WERI-Rb-1 (cell line): ENCODE measurements around the gene SPTBN5.

Source experiments
- DNase-seq: peaks from one replicate; pipeline ENCODE4 v3.0.0-alpha.2; 2020
- H3K27ac ChIP-seq: fragments of 250-450 bp; sonication (Bioruptor Pico); 2 replicates; pipeline ENCODE4 v1.5.1; 2020; ENCODE audit warnings: mild to moderate bottlenecking, moderate library complexity
- H3K27me3 ChIP-seq: fragments of 250-450 bp; sonication (Bioruptor Pico); 2 replicates; pipeline ENCODE4 v1.5.1; 2021; ENCODE audit warnings: mild to moderate bottlenecking, low read depth, moderate library complexity; ENCODE audit not compliant: insufficient read depth, severe bottlenecking
- H3K36me3 ChIP-seq: fragments of 250-450 bp; sonication (Bioruptor Pico); 2 replicates; pipeline ENCODE4 v1.5.1; 2020; ENCODE audit warnings: mild to moderate bottlenecking, moderate library complexity
- H3K4me3 ChIP-seq: 2 replicates; pipeline ENCODE4 v1.5.1; 2011; ENCODE audit warnings: low read depth, mild to moderate bottlenecking, control low read depth, low read length
- H3K9me3 ChIP-seq: fragments of 250-450 bp; sonication (Bioruptor Pico); 2 replicates; pipeline ENCODE4 v1.5.1; 2021; ENCODE audit warnings: mild to moderate bottlenecking, moderate library complexity; ENCODE audit not compliant: severe bottlenecking
- TF ChIP-seq, protein P1 (sequence below): IDR thresholded peaks from 2 replicates; pipeline ENCODE4 v1.5.1; 2011; ENCODE audit warnings: low read depth, mild to moderate bottlenecking, control low read depth, inconsistent platforms, low read length

The SPTBN5 gene

DNA sequence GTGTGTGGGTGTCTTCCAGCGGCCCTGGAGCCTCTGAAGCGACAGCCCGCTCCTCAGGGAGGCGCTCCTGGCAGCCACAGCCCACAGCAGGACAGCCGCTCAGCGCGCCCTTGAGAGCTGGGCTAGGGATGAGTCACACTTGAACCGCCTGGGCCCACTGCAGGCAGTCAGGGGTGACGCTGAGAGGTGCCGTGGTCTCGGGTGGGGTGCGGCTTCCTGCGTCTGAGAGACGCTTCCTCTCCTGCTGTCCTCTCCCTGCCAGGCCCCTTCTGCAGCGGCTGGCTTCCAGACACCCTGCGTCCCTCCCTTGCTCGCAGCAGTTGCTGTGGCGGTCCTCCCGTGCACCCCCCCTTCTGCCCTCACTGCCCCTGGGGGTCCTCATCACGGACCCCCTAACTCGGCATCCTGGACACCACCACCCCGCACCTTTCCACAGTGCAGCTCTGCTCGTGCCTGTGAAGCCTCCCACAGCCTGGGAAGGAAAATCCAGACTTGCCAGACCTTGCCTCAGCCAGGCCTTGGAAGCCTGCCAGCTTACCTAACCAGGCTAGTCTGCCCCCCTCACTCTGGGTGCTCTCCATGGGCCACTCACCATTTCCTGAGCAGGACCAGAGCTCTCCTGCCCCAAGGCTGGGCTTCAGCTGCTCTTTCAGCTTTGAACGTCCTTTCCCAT lies 1.1 kb upstream of the SPTBN5 start:
- TF ChIP-seq, protein P1, sequence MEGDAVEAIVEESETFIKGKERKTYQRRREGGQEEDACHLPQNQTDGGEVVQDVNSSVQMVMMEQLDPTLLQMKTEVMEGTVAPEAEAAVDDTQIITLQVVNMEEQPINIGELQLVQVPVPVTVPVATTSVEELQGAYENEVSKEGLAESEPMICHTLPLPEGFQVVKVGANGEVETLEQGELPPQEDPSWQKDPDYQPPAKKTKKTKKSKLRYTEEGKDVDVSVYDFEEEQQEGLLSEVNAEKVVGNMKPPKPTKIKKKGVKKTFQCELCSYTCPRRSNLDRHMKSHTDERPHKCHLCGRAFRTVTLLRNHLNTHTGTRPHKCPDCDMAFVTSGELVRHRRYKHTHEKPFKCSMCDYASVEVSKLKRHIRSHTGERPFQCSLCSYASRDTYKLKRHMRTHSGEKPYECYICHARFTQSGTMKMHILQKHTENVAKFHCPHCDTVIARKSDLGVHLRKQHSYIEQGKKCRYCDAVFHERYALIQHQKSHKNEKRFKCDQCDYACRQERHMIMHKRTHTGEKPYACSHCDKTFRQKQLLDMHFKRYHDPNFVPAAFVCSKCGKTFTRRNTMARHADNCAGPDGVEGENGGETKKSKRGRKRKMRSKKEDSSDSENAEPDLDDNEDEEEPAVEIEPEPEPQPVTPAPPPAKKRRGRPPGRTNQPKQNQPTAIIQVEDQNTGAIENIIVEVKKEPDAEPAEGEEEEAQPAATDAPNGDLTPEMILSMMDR = no peak
- no peak overlapping the region for H3K4me3 ChIP-seq
- no peak overlapping the region for H3K27ac ChIP-seq
- H3K9me3 ChIP-seq = no peaks in the 10 kb centered on the region
- H3K36me3 ChIP-seq = no peaks in the 10 kb centered on the region
- DNase-seq = peak; percentile 30
- H3K27me3 ChIP-seq = no peaks in the 10 kb centered on the region

DNA sequence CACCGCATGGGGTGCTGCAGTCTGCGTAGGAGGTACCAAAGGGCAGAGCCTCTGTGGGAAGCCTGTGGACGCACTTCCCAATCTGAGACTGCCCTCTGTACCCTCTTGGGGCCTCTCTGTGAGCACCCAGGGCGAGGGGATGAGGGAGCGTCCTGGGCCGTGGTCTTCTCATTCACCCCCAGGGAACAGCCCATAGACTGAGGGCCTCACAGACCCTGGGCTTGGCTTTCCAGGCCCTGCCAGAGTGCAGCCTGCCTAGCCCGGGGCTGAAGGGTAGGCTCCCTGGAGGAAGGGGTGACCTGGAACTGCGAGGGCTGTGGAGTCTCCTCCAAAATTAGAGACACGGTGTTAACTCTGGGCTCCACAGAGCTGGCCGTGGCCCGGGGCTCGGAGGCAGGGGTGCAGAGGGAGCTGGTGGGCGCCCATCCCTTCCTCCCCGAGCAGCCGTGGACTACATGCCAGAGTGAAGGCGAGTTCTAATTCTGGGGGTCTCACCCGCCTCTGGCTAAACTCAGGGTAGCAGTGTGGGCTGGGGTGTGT lies 468 bp upstream of the SPTBN5 start:
- no peak for DNase-seq
- Histone ChIP-seq H3K27me3 (no peaks in the 10 kb centered on the region), H3K9me3 (no peaks in the 10 kb centered on the region), H3K36me3 (no peaks in the 10 kb centered on the region), H3K4me3 (no peak overlapping the region), H3K27ac (no peak overlapping the region)
- TF ChIP-seq, protein P1 = no peak

DNA sequence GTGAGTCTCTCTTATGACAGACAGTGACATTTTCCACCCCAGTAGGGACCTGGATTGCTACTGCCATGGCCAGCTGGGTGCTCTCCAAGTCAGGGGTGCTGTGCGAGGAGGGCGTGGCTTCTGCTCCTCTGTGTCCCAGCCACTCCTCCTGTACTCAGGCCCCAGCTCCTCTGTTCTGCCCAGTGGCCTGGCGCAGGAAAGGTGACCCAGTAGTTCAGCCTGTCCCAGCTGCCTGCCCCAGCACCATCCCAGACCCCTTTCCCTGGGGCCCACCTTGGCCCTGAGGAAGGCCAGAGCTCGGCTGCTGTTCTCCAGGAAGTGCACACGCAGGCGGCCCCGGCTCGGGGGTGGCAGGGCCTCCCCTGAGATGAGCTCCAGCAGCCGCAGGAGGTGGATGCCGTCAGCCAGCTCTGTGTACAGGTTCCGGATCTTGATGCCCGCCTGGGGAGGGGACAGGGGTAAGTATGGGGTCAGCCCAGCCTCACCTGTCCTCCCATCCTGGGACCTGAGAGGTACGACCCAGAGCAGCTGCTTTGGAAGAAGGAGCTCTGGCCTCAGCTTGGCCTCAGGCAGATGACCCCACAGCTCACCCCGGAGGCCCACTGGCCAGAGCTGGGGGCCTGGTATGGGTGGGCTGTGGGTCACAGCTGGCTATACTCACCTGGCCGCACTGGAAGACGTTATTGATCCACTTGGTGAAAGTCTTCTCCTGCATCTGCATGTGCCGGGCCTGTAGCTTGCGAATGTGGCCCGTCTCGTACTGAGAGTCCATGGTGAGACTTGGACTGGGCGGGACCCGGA lies 1.0 kb downstream of the SPTBN5 start:
- Histone ChIP-seq H3K36me3 (no peaks in the 10 kb centered on the region), H3K4me3 (no peak overlapping the region), H3K9me3 (no peaks in the 10 kb centered on the region), H3K27ac (no peak overlapping the region), H3K27me3 (no peaks in the 10 kb centered on the region)
- TF ChIP-seq, protein P1 = no peak
- no peak for DNase-seq

DNA sequence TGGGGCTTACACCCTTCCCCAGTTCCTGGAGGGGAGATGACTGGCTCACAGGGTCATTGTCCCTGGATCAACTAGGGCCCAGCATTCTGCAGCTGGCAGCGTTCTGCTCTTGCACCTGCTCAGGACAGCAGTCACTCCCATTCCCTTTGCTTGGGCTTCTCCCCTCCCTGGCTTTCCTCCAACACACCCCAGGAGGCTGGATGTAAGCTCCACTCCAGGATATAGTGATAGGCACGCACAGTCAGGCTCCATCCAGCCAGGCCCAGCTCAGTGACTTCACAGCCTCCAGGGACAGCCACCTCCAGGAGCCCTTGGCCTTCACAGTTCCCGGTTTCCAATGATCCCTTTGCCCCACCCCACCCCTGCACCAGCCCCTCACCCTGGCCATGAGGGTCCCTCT lies 1.9 kb downstream of the SPTBN5 start:
- H3K27me3 ChIP-seq = no peaks in the 10 kb centered on the region
- H3K9me3 ChIP-seq = no peaks in the 10 kb centered on the region
- no peak overlapping the region for H3K4me3 ChIP-seq
- no peaks in the 10 kb centered on the region for H3K36me3 ChIP-seq
- no peak overlapping the region for H3K27ac ChIP-seq
- no peak for DNase-seq
- TF ChIP-seq, protein P1 = no peak

DNA sequence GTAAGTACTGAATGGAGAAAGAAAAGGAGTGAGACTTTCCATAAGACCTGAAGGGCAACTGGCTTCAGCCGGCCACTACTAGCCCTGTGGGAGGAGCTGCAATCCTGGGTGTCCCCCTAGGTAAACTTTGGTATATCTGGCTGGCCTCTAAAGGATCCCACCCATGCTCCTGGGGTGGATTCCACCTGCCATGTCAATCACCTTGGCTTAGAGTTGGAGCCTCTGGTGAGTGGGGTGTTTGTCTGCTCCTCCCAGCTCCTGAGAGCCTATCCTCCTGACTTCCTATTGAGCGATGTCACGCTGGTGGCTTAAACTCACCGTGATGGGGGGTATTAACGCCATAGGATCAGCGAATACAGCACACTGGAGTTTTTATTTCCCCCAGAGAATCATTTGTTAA lies 2.6 kb downstream of the SPTBN5 start:
- no peaks in the 10 kb centered on the region for H3K27me3 ChIP-seq
- H3K9me3 ChIP-seq = no peaks in the 10 kb centered on the region
- no peak overlapping the region; the same call in 1 of the 2 replicates for H3K27ac ChIP-seq
- TF ChIP-seq, protein P1 = no peak
- peak; percentile 41 for DNase-seq
- no peak overlapping the region for H3K4me3 ChIP-seq
- H3K36me3 ChIP-seq = no peaks in the 10 kb centered on the region
